Endothelial cell of umbilical vein (primary cell): Measurements from ENCODE around the gene MRPS12. TPM values are rescaled to one million over a fixed set of nuclear protein-coding genes. Genes with fewer than 3 reads are reported as not detected.

ENCODE experiments used
- BruUV-seq: library from RNA; stranded (reverse); fragments of 400-500 nt; replicated peaks from 2 replicates; lab custom pipeline; 2021; lab: Mats Ljungman, UMichigan
- CTCF ChIA-PET: fragments of 300-600, 350-600 bp; sonication (Branson Sonifier 250); formaldehyde crosslinking; loops from one replicate; lab custom pipeline; 2021; ENCODE audit warnings: antibody characterized with exemption, inconsistent platforms; lab: Charles Lee
- POLR2A ChIA-PET: fragments of 300-600, 350-600 bp; sonication (Branson Sonifier 250); formaldehyde crosslinking; loops from one replicate; lab custom pipeline; 2021; ENCODE audit warnings: antibody characterized with exemption, inconsistent platforms; lab: Charles Lee
- DNase-seq: peaks from one replicate; pipeline ENCODE4 v3.0.0-alpha.2; 2011; ENCODE audit warnings: low read depth, low spot score
- FAIRE-seq: peaks from 2 replicates; lab custom pipeline; 2011; peaks lifted over from hg19 to GRCh38; lab: Jason Lieb, UNC
- H2AFZ ChIP-seq: 2 replicates; pipeline ENCODE4 v1.6.0; 2012; ENCODE audit warnings: low read depth, low read length, control low read depth, inconsistent platforms
- H3K27ac ChIP-seq: 2 replicates; pipeline ENCODE4 v1.5.1; 2011; ENCODE audit warnings: low read depth, mild to moderate bottlenecking, control low read depth, low read length, moderate library complexity; ENCODE audit not compliant: insufficient read depth
- H3K27me3 ChIP-seq, 2 experiments: 2 replicates each; pipeline versions ENCODE4 v1.6.0 to v1.6.1; 2011; ENCODE audit warnings: low read length in 2 of 2, mixed read lengths in 1 of 2; ENCODE audit not compliant: control insufficient read depth in 2 of 2, insufficient read depth in 2 of 2
- H3K36me3 ChIP-seq, 2 experiments: 2 replicates in 1 of 2; 3 replicates in 1 of 2; pipeline ENCODE4 v1.5.1; 2011; ENCODE audit warnings: low read length in 2 of 2, mild to moderate bottlenecking in 1 of 2, moderate library complexity in 1 of 2; ENCODE audit not compliant: control insufficient read depth in 2 of 2, insufficient read depth in 2 of 2; ENCODE audit errors: extremely low read depth in 1 of 2
- H3K4me1 ChIP-seq: 3 replicates; pipeline ENCODE4 v1.5.1; 2011; ENCODE audit warnings: mild to moderate bottlenecking, low read length; ENCODE audit not compliant: control insufficient read depth, insufficient read depth; ENCODE audit errors: extremely low read depth
- H3K4me2 ChIP-seq: 2 replicates; pipeline ENCODE4 v1.6.1; 2011; ENCODE audit warnings: low read length, control low read depth, mixed read lengths; ENCODE audit not compliant: insufficient read depth
- H3K4me3 ChIP-seq, 3 experiments: fragments of 200-600 bp in 1 of 3; sonication (generic), shearing (Covaris generic) in 1 of 3; replicated peaks in 1 of 3; 2 replicates each; pipeline ENCODE4 v1.5.1; 2011 to 2016; ENCODE audit warnings: control low read depth in 3 of 3, low read length in 3 of 3, mild to moderate bottlenecking in 2 of 3, inconsistent platforms in 1 of 3, low read depth in 1 of 3, moderate library complexity in 1 of 3; ENCODE audit not compliant: insufficient read depth in 1 of 3
- H3K79me2 ChIP-seq: 2 replicates; pipeline ENCODE4 v1.6.0; 2012; ENCODE audit warnings: low read length, inconsistent platforms; ENCODE audit not compliant: control insufficient read depth, insufficient read depth
- H3K9ac ChIP-seq: replicated peaks from 2 replicates; pipeline ENCODE3; 2011; ENCODE audit warnings: low read length, control low read depth; ENCODE audit not compliant: insufficient read depth; ENCODE audit errors: extremely low read depth
- H3K9me1 ChIP-seq: replicated peaks from 3 replicates; pipeline ENCODE4 v1.6.0; 2011; ENCODE audit warnings: mild to moderate bottlenecking, low read length; ENCODE audit not compliant: control insufficient read depth, insufficient read depth; ENCODE audit errors: extremely low read depth
- H3K9me3 ChIP-seq: replicated peaks from 2 replicates; pipeline ENCODE4 v1.5.1; 2012; ENCODE audit warnings: low read length, inconsistent platforms; ENCODE audit not compliant: control insufficient read depth, insufficient read depth
- H4K20me1 ChIP-seq: replicated peaks from 2 replicates; pipeline ENCODE3; 2011; ENCODE audit warnings: mild to moderate bottlenecking, low read length; ENCODE audit not compliant: control insufficient read depth, insufficient read depth; ENCODE audit errors: extremely low read depth
- EZH2 ChIP-seq: IDR thresholded peaks from 2 replicates; pipeline ENCODE4 v1.6.1; 2012; ENCODE audit warnings: borderline replicate concordance, low read depth, mild to moderate bottlenecking, moderate library complexity, low read length, inconsistent platforms; ENCODE audit not compliant: severe bottlenecking
- FOS ChIP-seq: IDR thresholded peaks from 2 replicates; pipeline ENCODE4 v1.6.1; 2011; ENCODE audit warnings: mild to moderate bottlenecking, low read length, moderate library complexity, borderline replicate concordance; ENCODE audit not compliant: insufficient read depth
- GATA2 ChIP-seq: IDR thresholded peaks from 2 replicates; pipeline ENCODE4 v1.7.0; 2011; ENCODE audit warnings: low read depth, mild to moderate bottlenecking, moderate library complexity, mixed read lengths, low read length; ENCODE audit not compliant: insufficient read length, insufficient read depth
- MYC ChIP-seq: IDR thresholded peaks from one replicate; pipeline ENCODE4 v1.6.1; 2011; ENCODE audit warnings: mild to moderate bottlenecking, low read depth, low read length
- POLR2A ChIP-seq: IDR thresholded peaks from 2 replicates; pipeline ENCODE4 v1.6.1; 2012; ENCODE audit warnings: low read depth, mild to moderate bottlenecking, control low read depth, low read length
- POLR2AphosphoS5 ChIP-seq: IDR thresholded peaks from 2 replicates; pipeline ENCODE4 v1.6.1; 2012; ENCODE audit warnings: low read depth, mild to moderate bottlenecking, control low read depth, low read length, moderate library complexity; ENCODE audit not compliant: insufficient read depth
- dilution Hi-C: fragments of 300-500 bp; cut with MboI; formaldehyde crosslinking; loops from one replicate; pipeline ENCODE4 v1.15.0; 2019; ENCODE audit warnings: low sequenced_read_pairs; ENCODE audit not compliant: extremely low pct_ligation_motif_present
- intact Hi-C: fragments of 100-400 bp; cut with micrococcal nuclease; formaldehyde crosslinking; loops from one replicate; pipeline ENCODE4 v1.10.0; 2022
- polyA plus RNA-seq, 4 experiments: library from polyadenylated mRNA; depleted of rRNA in 3 of 4; stranded (reverse) in 3 of 4; unstranded in 1 of 4; fragments of >200 nt; gene quantifications; 2 replicates each; pipeline versions ENCODE4 v1.2.1 to v1.2.3, GENCODE V29; 2011 to 2012; ENCODE audit warnings: missing spikeins in 1 of 4
- total RNA-seq: library from RNA; stranded (reverse); gene quantifications from 2 replicates; pipeline ENCODE4 v1.2.3, GENCODE V29; 2021
- TF ChIP-seq, protein P1 (sequence below): IDR thresholded peaks from 2 replicates; pipeline ENCODE4 v1.6.1; 2011; ENCODE audit not compliant: insufficient read depth, insufficient read length
- TF ChIP-seq, protein P2 (sequence below), 2 donors: IDR thresholded peaks; 1 replicate in 1 of 2; 2 replicates in 1 of 2; pipeline ENCODE4 v1.5.1; 2011; ENCODE audit warnings: low read length in 2 of 2, mild to moderate bottlenecking in 2 of 2, moderate library complexity in 2 of 2, control low read depth in 1 of 2, inconsistent platforms in 1 of 2, low read depth in 1 of 2; ENCODE audit not compliant: insufficient read depth in 1 of 2; ENCODE audit errors: extremely low read depth in 1 of 2

MRPS12 gene
- total and polyA plus RNA-seq, 2 donors (not counting 3 experiments of a cell fraction or from before 2014, with no cell fraction given): 49.3 to 86.3 TPM

DNA sequence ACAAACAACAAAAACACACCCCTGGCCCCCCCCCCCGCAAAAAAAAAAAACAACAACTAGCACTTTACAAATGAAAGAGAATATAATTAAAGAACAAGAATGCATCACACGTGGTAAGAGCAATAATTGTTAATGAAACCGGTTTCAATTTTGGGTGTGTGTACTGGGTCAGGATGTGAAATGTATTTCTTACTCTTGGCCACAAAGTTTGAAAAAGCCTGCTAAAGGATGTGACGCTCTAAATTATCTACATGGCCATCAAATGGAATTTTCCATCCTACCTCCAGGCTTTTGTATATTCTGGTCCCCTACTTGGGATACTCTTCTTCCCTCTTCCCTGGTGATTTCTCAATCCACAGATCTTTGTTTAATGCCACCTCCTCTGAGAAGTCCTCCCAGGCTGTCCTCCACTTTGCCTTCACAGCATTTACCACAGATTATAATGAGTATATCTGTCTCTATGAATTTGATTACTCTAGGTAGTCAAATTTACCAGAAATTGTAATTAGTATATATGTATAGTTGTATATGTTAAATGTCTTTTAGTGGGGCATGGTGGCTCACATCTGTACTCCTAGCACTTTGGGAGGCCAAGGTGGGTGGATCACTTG, 2.2 kb upstream of the MRPS12 start:
- POLR2A ChIA-PET: no interaction called here
- no peak for FAIRE-seq
- CTCF ChIA-PET: interaction anchor here (1.2 to 2.0 kb wide), 2 partner anchors 29 to 159 kb away, joined by 5 to 10 read pairs; partner anchors contain the start of genes NFKBIB and SIRT2

DNA sequence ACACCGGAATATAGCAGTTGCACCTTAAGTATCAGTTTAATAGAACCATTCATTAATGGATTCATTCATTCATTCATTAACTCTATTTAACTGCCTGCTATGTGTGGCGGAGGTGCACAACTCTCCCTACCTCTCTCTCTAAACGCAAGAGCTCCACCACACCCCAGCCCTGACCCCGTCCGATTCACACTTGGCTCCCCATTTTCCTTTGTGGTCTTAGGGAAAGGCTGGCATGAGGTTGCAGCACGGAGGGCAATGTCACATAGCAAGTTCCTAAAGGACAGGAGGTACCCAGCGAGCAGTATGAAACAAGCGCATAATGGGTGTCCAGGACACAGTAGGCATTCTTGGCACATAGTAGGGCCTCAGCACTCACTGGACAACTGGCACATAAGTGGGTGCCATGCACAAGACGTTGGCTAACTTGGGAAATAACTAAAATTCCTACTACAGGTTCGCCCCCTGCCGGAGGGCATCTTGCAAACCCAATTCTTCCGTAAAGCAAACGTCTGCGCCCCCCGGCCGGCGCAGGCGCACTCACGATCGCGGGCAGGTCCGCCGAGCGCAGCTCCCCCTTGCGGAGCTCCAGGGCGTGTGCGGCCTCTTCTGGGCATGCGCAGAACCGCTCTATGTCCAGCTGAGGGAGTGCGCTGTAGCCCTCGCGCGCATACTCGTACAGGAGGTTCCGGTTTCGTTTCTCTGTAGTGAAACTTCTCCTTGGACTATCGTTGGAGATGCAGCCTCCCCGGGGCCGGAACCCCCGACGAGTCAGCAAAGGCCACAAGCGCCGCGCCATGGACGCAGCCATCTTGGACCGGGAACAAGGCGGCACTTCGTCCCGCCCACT, 592 bp upstream of the MRPS12 start, which contains the start of gene SARS2:
Gene SARS2, minus strand, starts transcription at position 835 of the 847 bp plus-strand sequence. Its CDS starts 27 bp downstream, at position 808.
- peak within 1 kb of the TSS; percentile 86 for H3K9ac ChIP-seq
- DNase-seq (peak; percentile 95), FAIRE-seq (no peak)
- peak within 1 kb of the TSS; percentile 50 to 78 (median 58) for H3K4me3 ChIP-seq
- H2AFZ ChIP-seq: peak within 1 kb of the TSS; percentile 73
- TF ChIP-seq, protein P1, sequence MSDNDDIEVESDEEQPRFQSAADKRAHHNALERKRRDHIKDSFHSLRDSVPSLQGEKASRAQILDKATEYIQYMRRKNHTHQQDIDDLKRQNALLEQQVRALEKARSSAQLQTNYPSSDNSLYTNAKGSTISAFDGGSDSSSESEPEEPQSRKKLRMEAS: peak; percentile 36
- TF ChIP-seq POLR2A: peak; percentile 85
- TF ChIP-seq, protein P2, sequence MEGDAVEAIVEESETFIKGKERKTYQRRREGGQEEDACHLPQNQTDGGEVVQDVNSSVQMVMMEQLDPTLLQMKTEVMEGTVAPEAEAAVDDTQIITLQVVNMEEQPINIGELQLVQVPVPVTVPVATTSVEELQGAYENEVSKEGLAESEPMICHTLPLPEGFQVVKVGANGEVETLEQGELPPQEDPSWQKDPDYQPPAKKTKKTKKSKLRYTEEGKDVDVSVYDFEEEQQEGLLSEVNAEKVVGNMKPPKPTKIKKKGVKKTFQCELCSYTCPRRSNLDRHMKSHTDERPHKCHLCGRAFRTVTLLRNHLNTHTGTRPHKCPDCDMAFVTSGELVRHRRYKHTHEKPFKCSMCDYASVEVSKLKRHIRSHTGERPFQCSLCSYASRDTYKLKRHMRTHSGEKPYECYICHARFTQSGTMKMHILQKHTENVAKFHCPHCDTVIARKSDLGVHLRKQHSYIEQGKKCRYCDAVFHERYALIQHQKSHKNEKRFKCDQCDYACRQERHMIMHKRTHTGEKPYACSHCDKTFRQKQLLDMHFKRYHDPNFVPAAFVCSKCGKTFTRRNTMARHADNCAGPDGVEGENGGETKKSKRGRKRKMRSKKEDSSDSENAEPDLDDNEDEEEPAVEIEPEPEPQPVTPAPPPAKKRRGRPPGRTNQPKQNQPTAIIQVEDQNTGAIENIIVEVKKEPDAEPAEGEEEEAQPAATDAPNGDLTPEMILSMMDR (IDR thresholded peaks at IDR 0.05; ENCODE audit: extremely low read depth in 1 of 2, insufficient read depth in 1 of 2, low read depth in 1 of 2, low read length in 2 of 2): peak; percentile 99 to 100
- no peak for TF ChIP-seq MYC
- TF ChIP-seq GATA2: no peak
- peak; percentile 86 for TF ChIP-seq POLR2AphosphoS5
- no peak for TF ChIP-seq EZH2
- TF ChIP-seq FOS: no peak
- intact Hi-C loops (loop anchor here (1.0 to 2.0 kb wide), 7 partner anchors 31 to 527 kb away; partner anchors contain the start of genes FAM98C, NFKBIB and SIRT2), dilution Hi-C loops (no loop called here)
- peak within 1 kb of the TSS; percentile 74 for H3K4me2 ChIP-seq
- peaks cover 14% of the 10 kb centered on the region for H3K4me1 ChIP-seq
- TSS peak; percentile 58 for BruUV-seq
- H3K9me1 ChIP-seq: no peaks in the 10 kb centered on the region
- peak within 1 kb of the TSS; percentile 69 for H3K27ac ChIP-seq
- H3K79me2 ChIP-seq: peaks cover 22% of the 10 kb centered on the region
- H4K20me1 ChIP-seq: no peaks in the 10 kb centered on the region
- no peaks in the 10 kb centered on the region for H3K9me3 ChIP-seq
- H3K36me3 ChIP-seq: peaks cover 0 to 11% of the 10 kb centered on the region in 2 experiments
- no peaks in the 10 kb centered on the region for H3K27me3 ChIP-seq
- ChIA-PET POLR2A (interaction anchor here (0.6 to 1.4 kb wide), 5 partner anchors 67 to 557 kb away, joined by 3 to 6 read pairs (median 3); partner anchors contain the start of genes FAM98C and ZFP36), CTCF (interaction anchor here (0.7 to 3.4 kb wide), 36 partner anchors 10 to 556 kb away, joined by 3 to 29 read pairs (median 4); partner anchors contain the start of genes ACTN4, ECH1, EIF3K and FAM98C)

More for the DNA sequence above, 2.2 kb upstream of the MRPS12 start:
- H3K4me1 ChIP-seq: peaks cover 14% of the 10 kb centered on the region
- H2AFZ ChIP-seq: no peak overlapping the region
- TF ChIP-seq POLR2AphosphoS5 (no peak), GATA2 (peak; percentile 14)
- H3K4me3 ChIP-seq: no peak overlapping the region
- H4K20me1 ChIP-seq: no peaks in the 10 kb centered on the region
- no peak overlapping the region for H3K9ac ChIP-seq
- H3K27me3 ChIP-seq: no peaks in the 10 kb centered on the region
- no peak overlapping the region for H3K4me2 ChIP-seq
- H3K79me2 ChIP-seq: peaks cover 22% of the 10 kb centered on the region
- peaks cover 4 to 15% of the 10 kb centered on the region in 2 experiments for H3K36me3 ChIP-seq
- dilution Hi-C loops (no loop called here), intact Hi-C loops (no loop called here)
- no TSS peak for BruUV-seq
- no peaks in the 10 kb centered on the region for H3K9me1 ChIP-seq
- H3K27ac ChIP-seq: no peak overlapping the region
- no peak for DNase-seq
- H3K9me3 ChIP-seq: no peaks in the 10 kb centered on the region
